ENCODE measurements around the gene PACS1.

GRCh38 chr11:66230978-66231377 is 160.9 kb downstream of the PACS1 start:
- TF ChIP-seq CTCF (conservative IDR thresholded peaks at IDR 0.05; ENCODE audit: low read length): no peak
- TF ChIP-seq EZH2phosphoT487 (IDR thresholded peaks at IDR 0.05; ENCODE audit: borderline replicate concordance): no peak
